ENCODE data around the gene FAM174C. TPM values are rescaled to one million over a fixed set of nuclear protein-coding genes. Genes with fewer than 3 reads are reported as not detected.

FAM174C gene
- polyA plus RNA-seq, 1 experiment, result 16.6 TPM

DNA sequence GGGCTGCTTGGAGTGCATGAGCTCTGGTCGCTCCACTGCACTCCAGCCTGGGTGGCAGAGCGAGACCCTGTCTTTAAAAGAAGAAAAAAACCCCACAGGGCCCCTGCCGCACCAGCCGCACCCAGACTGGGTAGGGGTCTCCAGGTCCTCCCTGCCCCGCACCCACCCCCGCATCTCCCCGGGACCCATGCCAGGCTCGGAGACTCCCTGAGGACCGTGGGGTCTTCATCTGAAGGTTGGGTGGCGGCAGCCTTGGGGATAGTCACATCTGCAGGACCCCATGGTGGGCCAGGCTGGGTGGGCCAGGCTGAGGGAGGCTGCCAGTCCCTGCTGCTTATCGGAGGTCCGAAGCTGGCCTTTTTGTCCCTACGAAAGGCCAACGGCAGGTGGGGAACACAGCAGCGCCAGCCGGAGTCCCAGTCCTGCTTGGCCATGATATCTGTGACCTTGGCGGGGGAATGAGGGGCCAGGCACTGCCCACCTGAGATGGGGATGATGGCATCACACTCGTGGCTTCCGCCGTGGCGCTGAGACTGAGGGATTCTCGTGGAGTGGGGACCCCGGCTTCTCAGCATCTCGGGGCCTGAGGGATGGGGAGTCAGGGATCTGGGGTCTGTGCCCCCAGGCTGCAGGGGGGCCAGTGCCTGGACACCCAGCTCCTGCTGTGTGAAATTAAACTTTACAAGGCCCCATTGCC, 21.4 kb downstream of the FAM174C start:
- Histone ChIP-seq H3K27me3 (ENCODE audit: control insufficient read depth, insufficient read depth, low read length) (peaks cover 22% of the 10 kb centered on the region), H3K4me3 (ENCODE audit: low read depth, low read length) (no peak overlapping the region), H3K9me3 (ENCODE audit: control insufficient read depth, insufficient read depth, low read length) (no peaks in the 10 kb centered on the region; the same call in 1 of the 2 replicates), H3K27ac (ENCODE audit: low read depth, low read length) (no peak overlapping the region)
- ChIA-PET POLR2A (no interaction called here), CTCF (no interaction called here)
- DNase-seq (ENCODE audit: low read depth, low spot score), result no peak
- TF ChIP-seq CTCF (IDR thresholded peaks at IDR 0.05; ENCODE audit: low read depth, low read length), result no peak

GRCh38 chr19:1298235-1298634, 22.9 kb downstream of the FAM174C start:
- Histone ChIP-seq H3K27ac (ENCODE audit: low read depth, low read length) (no peak overlapping the region), H3K4me3 (ENCODE audit: low read depth, low read length) (no peak overlapping the region), H3K27me3 (ENCODE audit: control insufficient read depth, insufficient read depth, low read length) (peaks cover 17% of the 10 kb centered on the region), H3K9me3 (ENCODE audit: control insufficient read depth, insufficient read depth, low read length) (no peaks in the 10 kb centered on the region; the same call in 1 of the 2 replicates)
- no peak for DNase-seq (ENCODE audit: low read depth, low spot score)
- no peak for TF ChIP-seq CTCF (IDR thresholded peaks at IDR 0.05; ENCODE audit: low read depth, low read length)
- POLR2A ChIA-PET, result no interaction called here
- CTCF ChIA-PET, result no interaction called here

DNA sequence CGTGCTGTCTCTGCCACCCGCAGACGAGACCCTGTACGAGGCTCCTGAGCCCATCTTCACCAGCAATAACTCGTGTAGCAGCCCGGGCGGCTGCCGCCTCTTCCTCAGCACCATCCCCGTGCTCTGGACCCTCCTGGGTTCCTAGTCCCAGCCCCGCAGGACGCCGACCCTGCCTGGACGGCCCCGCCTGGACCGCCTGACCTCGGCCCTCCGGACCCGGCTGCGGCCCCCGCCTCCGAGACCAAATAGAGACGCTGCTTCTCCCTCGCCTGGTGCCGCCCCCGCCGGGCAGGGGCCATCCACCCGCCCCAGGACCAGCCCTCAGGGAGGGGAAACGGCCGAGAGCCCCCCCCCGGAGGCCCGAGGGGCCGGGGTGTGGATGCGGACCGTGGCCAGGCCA, 24.5 kb downstream of the FAM174C start:
- ChIA-PET CTCF (no interaction called here), POLR2A (no interaction called here)
- Histone ChIP-seq H3K27me3 (ENCODE audit: control insufficient read depth, insufficient read depth, low read length) (peaks cover 8% of the 10 kb centered on the region), H3K4me3 (ENCODE audit: low read depth, low read length) (no peak overlapping the region), H3K27ac (ENCODE audit: low read depth, low read length) (no peak overlapping the region), H3K9me3 (ENCODE audit: control insufficient read depth, insufficient read depth, low read length) (no peaks in the 10 kb centered on the region; the same call in 1 of the 2 replicates)
- no peak for TF ChIP-seq CTCF (IDR thresholded peaks at IDR 0.05; ENCODE audit: low read depth, low read length)
- DNase-seq (ENCODE audit: low read depth, low spot score), result no peak

- no peak overlapping the region for H3K27ac ChIP-seq (ENCODE audit: low read depth, low read length)
- no peak for TF ChIP-seq CTCF (IDR thresholded peaks at IDR 0.05; ENCODE audit: low read depth, low read length)
- H3K27me3 ChIP-seq (ENCODE audit: control insufficient read depth, insufficient read depth, low read length), result peaks cover 8% of the 10 kb centered on the region
- H3K4me3 ChIP-seq (ENCODE audit: low read depth, low read length), result no peak overlapping the region
- ChIA-PET CTCF (no interaction called here), POLR2A (interaction anchor here (1.2 kb wide), 1 partner anchor 32 kb away, joined by 5 read pairs; the partner anchor contains the start of gene CIRBP)
- no peaks in the 10 kb centered on the region; the same call in 1 of the 2 replicates for H3K9me3 ChIP-seq (ENCODE audit: control insufficient read depth, insufficient read depth, low read length)
- DNase-seq (ENCODE audit: low read depth, low spot score), result no peak
Measured at GRCh38 chr19:1300744-1301490, 25.6 kb downstream of the FAM174C start.
